Neural crest cell (in vitro differentiated cells): ENCODE data around the gene RNF10. TPM values are rescaled to one million over a fixed set of nuclear protein-coding genes. Genes with fewer than 3 reads are reported as not detected.

Source experiments
- DNase-seq: peaks from one replicate; pipeline ENCODE4 v3.0.0; 2021; ENCODE audit warnings: low read depth, mixed read lengths, low spot score
- H3K27ac Mint-ChIP-seq: one replicate; pipeline ENCODE4 v1.8.0; 2021; ENCODE audit warnings: mild to moderate bottlenecking, mixed read lengths; ENCODE audit not compliant: unreplicated experiment
- H3K27me3 Mint-ChIP-seq: 2 replicates; pipeline ENCODE4 v1.8.0; 2021; ENCODE audit warnings: low read depth, mild to moderate bottlenecking, mixed read lengths
- H3K36me3 Mint-ChIP-seq: 2 replicates; pipeline ENCODE4 v1.8.0; 2021; ENCODE audit warnings: low read depth, mild to moderate bottlenecking, mixed read lengths
- H3K4me1 Mint-ChIP-seq: 2 replicates; pipeline ENCODE4 v1.8.0; 2021; ENCODE audit warnings: mixed read lengths
- H3K4me3 Mint-ChIP-seq: one replicate; pipeline ENCODE4 v1.8.0; 2021; ENCODE audit warnings: mild to moderate bottlenecking, mixed read lengths
- H3K9me3 Mint-ChIP-seq: 2 replicates; pipeline ENCODE4 v1.8.0; 2021; ENCODE audit warnings: mixed read lengths
- total RNA-seq: library from RNA; stranded (reverse); gene quantifications from 2 replicates; pipeline ENCODE4 v1.2.1, GENCODE V29; 2021
- TF ChIP-seq, protein P1 (sequence below): fragments of 200-600 bp; sonication (generic); conservative IDR thresholded peaks from 2 replicates; pipeline ENCODE4 v1.5.0; 2021; ENCODE audit warnings: antibody characterized with exemption, mild to moderate bottlenecking

Gene RNF10
- total RNA-seq, 1 donor from 2014 or later: 149 TPM

GRCh38 chr12:120532701-120533238, 1.4 kb upstream of the RNF10 start:
- Mint-ChIP-seq H3K4me1 (peaks cover 45% of the 10 kb centered on the region), H3K9me3 (no peaks in the 10 kb centered on the region), H3K36me3 (no peaks in the 10 kb centered on the region), H3K27me3 (no peaks in the 10 kb centered on the region), H3K4me3 (peak overlapping the region; percentile 77), H3K27ac (no peak overlapping the region)
- TF ChIP-seq, protein P1, sequence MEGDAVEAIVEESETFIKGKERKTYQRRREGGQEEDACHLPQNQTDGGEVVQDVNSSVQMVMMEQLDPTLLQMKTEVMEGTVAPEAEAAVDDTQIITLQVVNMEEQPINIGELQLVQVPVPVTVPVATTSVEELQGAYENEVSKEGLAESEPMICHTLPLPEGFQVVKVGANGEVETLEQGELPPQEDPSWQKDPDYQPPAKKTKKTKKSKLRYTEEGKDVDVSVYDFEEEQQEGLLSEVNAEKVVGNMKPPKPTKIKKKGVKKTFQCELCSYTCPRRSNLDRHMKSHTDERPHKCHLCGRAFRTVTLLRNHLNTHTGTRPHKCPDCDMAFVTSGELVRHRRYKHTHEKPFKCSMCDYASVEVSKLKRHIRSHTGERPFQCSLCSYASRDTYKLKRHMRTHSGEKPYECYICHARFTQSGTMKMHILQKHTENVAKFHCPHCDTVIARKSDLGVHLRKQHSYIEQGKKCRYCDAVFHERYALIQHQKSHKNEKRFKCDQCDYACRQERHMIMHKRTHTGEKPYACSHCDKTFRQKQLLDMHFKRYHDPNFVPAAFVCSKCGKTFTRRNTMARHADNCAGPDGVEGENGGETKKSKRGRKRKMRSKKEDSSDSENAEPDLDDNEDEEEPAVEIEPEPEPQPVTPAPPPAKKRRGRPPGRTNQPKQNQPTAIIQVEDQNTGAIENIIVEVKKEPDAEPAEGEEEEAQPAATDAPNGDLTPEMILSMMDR: no peak
- DNase-seq: no peak

- no peaks in the 10 kb centered on the region for H3K36me3 Mint-ChIP-seq
- H3K9me3 Mint-ChIP-seq: no peaks in the 10 kb centered on the region
- no peaks in the 10 kb centered on the region for H3K27me3 Mint-ChIP-seq
- TF ChIP-seq, protein P1: peak; percentile 26
- DNase-seq: peak; percentile 36
- H3K27ac Mint-ChIP-seq: peak overlapping the region; percentile 92
- peaks cover 48% of the 10 kb centered on the region for H3K4me1 Mint-ChIP-seq
- peak overlapping the region; percentile 97 for H3K4me3 Mint-ChIP-seq
Measured at GRCh38 chr12:120534703-120535655, 823 bp downstream of the RNF10 start.

DNA sequence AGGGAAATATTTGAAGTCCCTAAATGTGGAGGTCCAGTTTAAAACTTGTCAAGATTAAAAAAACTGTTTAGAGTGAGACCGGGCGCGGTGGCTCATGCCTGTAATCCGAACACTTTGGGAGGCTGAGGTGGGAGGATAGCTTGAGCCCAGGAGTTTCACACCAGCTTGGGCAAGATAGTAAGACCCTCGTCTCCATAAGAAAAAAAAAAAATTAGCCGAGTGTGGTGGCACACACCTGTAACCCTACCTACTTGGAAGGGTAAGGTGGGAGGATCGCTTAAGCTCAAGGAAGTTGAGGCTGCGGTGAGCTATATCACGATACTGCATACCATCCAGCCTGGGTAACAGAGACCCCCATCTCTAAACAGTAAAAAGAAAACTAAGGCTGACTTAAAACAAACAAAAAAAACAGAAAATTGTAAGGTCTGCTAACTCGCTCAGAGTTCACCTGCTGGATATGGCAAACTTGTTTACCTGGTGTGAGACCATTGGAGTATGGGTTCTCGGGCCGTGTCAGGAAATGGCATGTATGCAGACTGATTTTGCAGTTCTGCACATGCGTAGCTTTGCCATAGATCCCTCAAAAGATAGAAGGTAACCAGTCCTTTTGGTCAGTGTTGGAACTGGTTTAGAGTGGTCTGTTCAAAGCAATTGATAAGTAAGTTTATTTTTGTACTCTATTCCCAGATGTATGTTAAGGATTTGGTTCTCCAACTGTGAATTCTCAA, 2.1 kb downstream of the RNF10 start:
- no peaks in the 10 kb centered on the region for H3K36me3 Mint-ChIP-seq
- no peaks in the 10 kb centered on the region for H3K27me3 Mint-ChIP-seq
- no peak for DNase-seq
- no peaks in the 10 kb centered on the region for H3K9me3 Mint-ChIP-seq
- H3K4me3 Mint-ChIP-seq: peak overlapping the region; percentile 97
- no peak overlapping the region for H3K27ac Mint-ChIP-seq
- peaks cover 47% of the 10 kb centered on the region for H3K4me1 Mint-ChIP-seq
- TF ChIP-seq, protein P1: no peak

DNA sequence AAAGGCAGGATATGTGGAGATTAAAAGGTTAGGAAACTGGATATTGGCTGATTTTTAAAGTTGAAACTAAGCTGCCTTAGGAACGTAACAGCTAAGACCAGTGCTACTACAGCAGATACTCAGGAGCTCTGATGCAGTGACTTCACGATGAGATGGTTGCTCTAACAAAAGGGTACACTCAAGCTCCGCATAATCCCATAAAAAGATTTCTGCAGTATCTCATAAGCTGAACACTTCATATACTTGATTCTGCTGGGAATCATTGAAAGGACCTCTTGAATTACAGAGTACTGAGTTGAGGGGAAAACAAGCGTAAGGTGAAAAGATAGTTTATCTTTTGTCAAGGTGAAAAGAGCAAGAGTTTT, 3.7 kb downstream of the RNF10 start:
- Mint-ChIP-seq H3K36me3 (no peaks in the 10 kb centered on the region), H3K4me3 (peak overlapping the region; percentile 70), H3K4me1 (peaks cover 47% of the 10 kb centered on the region)

More for the DNA sequence above, 3.7 kb downstream of the RNF10 start:
- H3K9me3 Mint-ChIP-seq: no peaks in the 10 kb centered on the region
- no peak overlapping the region for H3K27ac Mint-ChIP-seq
- TF ChIP-seq, protein P1: no peak
- no peaks in the 10 kb centered on the region for H3K27me3 Mint-ChIP-seq
- no peak for DNase-seq
